Activated CD8-positive, alpha-beta memory T cell treated with anti-CD3 and anti-CD28 coated beads for 1 hour (primary cell): ENCODE results near the gene CD276.

Experiments
- DNase-seq, 2 donors: peaks; one replicate each; pipeline ENCODE4 v3.0.0-alpha.2; 2020; ENCODE audit warnings: low read depth in 1 of 2; ENCODE audit errors: extremely low read depth in 1 of 2

Gene CD276

DNA sequence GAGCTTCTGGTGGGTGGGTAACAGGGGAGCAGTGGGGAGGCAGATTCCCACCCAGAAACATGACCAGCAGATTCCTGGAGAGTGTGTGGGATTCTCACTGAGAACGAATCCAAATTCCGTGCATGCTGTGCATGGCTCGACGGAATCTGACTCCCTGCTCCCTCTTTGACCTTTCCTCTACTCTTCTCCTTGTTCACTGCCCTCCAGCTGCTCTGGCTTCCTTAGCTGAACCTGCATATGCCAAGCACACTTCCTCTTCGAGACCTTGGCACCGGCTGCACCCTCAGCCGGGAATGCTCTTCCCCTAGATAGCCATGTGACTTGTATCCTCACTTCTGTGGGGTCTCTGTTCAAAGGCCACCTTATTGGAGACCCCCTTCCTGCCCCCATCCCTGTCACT lies 62.7 kb downstream of the CD276 start:
- DNase-seq, result no peak

DNA sequence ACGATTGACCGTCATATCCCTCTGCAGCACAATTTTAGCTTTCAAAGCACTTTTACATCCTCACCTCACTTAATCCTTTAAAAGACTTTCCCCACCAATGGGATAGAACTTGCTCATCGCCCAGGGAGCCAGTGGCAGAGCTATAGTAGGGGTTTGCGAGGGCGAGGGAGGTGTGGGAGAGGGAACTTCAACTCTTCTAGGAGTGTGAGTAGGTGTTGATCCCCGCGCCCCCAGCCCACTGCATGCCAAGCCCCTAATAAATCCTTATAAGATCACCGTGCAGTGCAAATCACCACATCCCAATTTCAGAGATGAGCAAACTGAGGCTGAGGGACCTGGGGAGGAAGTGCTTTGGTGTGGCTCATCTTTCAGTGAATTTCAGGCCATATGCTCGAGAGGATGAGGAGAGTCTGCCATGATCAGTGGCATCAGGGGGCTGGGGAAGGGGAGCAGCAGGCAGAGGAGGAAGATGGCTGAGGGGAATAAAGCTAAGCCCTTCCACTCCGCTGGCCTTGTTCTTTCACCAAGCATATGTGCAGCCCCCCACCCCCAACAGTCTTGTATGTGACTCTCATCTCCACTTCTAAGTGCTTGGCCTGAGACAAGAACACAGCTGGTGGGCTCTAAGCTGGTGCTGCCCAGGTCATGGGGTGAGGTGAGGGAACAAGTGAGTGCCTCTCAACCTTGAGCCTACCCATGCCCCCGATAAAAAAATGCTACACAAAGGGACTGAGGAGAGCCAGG lies 63.8 kb downstream of the CD276 start:
- no peak for DNase-seq

DNA sequence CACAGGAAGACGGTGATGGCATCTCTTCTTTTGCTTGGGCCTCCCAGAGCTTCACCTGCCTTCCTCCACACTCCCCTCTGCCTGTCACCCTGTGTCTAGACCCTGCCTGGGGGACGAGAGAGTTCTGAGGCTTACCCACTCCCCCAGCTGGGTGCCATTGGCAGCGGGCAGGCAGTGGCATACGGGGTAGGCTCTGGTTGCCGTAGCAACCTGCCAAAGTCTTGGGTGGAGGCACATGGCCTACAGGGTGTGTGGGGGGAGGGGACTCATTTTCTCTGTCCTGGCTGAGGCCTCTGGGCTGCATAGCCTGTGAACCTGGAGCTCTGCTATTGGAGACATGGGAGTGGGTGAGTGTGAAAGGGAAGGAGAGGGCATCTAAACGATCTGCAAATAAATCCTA lies 64.5 kb downstream of the CD276 start:
- no peak for DNase-seq

DNA sequence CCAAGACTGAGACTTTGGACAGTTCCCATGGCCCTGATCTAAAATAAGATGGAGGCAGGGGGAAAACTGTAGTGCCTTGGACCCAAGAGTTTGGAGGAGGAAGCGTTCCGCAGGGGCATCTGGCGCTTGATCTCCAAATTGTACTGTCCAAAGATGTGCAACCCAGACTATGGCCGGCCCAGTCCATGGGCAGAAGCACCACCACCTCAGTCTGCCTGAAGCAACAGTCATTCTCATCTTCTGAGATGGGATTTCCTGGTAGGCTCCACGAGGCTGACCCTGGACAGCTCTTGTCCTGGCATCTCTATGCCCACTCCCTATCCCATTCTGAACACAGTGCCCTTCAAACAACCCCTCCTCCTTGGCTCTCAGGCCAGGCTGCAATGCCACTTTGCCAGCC lies 65.3 kb downstream of the CD276 start:
- no peak for DNase-seq

DNA sequence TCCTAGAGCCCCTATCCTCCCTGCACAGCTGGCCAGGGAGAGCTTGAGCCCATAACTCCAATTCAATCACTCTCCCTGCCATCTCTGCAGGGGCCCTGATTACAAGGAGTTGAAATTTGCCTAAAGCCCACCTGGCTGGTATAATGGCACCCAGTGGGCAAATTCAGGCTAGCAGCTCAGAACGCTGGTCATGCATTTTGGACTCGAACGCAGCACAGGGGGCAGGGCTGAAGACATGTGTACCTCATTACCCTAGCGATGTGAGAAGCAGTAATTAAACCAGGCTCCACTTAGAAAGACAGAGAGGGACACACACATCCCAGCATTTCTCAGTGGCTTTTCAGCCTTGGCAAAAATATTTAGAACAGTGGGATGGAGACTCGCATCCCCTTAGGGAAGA lies 65.8 kb downstream of the CD276 start:
- DNase-seq, result no peak

DNA sequence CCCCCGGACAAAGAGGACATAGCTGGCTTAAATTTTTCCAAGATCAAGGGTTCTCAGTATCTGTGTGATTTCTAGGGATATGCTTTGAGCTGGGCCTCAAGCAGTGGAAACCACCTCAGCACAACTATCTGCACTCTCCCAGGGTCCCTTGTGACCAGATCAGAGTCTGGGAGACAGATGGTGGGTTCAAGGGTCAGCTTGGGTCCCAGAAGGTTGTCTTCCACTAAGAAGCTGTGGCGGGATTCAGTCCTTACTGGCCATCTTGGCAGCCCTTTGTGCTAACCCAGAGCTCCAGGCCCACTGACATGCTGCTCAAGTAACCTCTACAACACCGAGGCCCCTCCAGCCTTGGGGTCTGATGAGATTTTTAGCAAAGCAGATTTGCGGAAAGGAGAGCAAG lies 66.3 kb downstream of the CD276 start:
- DNase-seq, result no peak

DNA sequence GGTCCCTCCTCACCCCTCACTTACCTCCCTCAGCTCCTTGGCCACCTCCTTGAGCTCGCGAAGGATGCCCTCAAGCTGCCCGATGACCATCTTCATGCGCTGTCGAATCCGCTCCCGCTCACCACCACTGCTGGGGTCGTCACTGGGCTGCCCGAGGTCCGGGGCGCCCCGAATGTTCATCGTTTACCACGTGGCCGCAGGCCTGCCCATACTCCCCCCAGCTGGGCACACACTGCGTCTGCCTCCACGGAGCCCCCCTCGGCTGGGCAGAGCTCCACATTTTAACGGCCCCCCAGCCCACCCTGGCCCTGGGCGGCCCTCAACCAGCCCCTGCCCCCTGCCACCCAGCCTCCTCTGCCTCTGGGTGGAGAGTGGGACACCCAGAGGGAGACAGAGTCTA lies 66.8 kb downstream of the CD276 start:
- DNase-seq, result no peak

DNA sequence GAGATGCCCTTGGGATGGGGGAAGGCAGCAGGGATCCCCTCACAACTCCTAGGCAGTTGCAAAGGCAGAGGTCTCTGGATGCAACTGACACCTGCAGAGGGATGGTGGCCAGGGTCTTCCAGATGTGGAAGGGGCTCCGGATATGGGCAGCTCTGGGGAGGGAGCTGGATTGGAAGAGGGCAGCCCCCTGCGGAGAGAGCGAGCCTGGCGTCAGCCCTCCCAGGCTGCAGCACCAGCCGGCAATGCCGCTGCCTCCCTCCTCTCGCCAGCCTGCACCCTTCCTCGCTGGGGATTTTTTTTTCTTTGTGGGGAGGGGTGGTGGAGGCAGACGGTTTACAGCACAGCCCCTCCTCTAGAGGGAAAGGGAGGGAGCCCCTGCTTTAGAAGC lies 67.3 kb downstream of the CD276 start:
- DNase-seq, result no peak

DNA sequence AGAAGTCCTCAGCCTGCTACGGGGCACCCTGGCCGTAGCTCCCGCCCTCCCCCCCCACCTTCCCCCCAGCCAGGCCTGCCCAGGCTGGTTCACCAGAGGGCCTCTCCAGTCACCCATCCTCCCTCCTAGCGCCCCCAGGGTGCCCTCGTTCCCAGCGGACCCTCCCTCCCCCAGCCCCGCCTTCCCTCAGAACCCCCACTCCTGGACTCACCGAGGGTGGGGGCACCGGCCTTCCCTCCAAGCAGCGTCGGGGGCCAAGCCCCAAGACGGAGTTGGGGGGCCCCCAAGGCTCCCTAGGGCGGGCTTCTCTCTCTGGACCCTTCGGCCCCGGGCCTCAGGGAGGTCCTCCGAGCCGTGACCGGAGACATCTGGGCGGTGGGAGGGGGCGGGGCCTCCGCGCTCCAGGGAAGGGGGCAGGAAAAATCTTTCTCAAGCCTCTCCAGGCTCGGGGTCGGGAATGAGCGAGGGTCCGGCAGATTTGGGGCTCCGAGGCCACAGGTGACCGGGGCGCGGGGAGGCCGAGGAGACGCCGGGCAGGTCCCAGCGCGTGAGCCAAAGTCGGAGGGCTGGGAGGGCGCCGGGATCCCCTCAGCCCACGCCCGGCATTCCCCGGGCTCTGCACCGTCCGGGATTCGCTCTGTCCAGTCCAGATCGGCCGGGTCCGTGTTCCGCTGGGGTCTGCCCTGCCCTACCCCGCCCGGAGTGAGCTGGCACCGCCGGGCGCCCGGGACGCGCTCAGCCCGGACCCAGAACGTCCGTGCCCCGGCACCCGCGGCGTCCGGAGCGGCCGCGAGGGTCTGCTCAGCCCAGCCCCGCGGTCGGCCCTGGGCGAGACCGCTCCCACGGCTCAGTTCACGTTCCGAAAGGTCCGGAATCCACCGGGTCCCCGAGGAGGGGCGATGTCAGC lies 68.0 kb downstream of the CD276 start:
- DNase-seq, result no peak

DNA sequence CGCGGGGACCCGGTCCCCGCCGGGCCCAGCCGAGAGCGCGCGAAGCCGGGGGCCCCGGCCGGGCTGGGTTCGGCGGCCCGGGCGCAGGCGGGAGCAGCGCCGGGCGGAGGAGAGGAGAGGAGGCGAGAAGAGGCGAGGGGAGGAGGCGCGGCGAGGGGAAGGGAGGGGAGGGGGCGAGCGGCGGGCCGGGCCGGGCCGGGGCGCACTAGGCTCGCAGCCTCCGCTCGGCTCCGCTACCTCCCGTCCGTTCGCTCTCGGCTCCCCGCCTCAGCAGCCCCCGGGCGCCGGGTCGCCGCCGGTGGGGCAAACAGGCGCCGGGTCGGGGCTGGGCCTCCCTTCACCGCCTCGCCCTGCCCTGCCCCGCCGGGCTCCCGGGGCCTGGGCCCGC lies 68.6 kb downstream of the CD276 start:
- no peak for DNase-seq

DNA sequence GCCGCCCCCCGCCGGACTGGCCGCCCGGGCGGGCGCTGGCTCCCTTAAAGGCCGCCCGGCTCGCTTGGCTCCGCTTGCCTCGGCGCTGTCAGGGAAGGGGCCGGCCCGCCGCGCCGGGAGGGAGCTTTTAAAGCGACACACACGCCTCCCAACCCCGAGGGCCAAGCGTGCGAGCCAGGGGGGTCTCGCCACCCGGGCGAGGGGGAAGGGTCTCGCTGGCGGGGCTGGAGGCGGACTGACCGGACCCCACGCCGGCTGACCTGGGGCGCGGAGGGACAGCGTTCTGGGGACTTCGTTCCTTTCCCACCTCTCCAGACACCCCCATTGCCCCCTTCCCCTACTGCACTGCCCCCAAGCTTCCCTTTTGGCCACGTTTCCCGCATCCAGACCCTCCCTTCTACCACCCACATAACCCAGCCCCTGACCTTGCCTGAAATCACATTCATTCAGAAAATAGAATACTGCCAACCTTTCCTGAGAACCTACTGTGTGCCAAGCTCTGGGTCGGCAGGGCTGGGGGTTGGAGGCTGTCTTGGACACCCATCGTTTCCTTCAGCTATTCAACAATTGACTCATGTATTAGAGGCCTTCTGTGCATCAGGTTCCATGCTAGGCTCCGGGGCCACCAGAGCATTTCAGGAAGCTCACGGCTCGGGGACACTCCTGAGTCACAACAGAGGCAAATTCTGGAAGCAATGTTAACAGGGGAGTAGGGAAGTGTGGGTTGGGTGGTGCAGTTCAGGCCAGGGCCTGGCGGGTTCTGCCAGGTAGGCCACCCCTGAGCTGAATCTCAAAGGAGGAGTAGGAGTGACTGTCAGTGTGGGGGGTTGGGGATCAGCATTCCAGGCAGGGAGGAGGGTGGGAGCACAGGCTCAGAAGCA lies 69.3 kb downstream of the CD276 start, which contains the start of gene INSYN1:
INSYN1 (minus strand) TSS at position 102 of the 881 bp plus-strand sequence. CDS start 2,221 bp downstream, outside the sequence.
- no peak for DNase-seq

DNA sequence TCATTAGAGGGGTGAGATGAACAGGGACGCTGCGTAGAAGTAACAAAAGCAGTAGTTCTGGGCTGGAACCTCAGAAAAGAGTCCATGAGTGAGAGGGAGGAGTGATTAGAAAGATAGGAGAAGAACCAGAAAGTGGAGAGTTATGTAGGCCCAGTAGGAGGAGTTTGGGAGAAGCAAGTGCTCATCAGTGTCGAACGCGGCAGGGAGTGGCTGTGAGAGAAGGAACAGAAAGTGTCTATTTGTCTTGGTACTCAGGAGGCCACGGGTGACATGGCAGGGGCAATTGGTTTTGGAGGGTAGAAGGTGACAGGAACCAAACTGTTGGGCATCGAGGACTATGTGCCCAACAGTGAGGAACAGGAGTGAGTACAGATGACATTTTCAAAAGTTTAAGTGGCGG lies 70.3 kb downstream of the CD276 start:
- no peak for DNase-seq

DNA sequence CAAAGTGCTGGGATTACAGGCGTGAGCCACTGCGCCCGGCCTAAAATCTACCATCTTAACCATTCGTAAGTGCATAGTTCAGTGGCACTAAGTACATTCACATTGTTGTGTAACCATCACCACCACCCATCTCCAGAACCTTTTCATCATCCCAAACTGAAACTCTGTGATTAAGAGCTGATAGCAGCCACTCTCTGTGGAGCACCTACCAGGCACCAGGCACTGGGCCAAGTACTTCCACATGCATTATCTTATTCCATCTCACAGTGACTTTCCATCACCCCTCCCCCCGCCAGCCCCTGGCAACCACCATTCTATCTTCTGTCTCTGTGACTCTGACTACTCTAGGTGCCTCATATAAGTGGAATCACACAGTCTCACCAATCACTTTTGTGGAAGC lies 71.3 kb downstream of the CD276 start:
- DNase-seq, result no peak

DNA sequence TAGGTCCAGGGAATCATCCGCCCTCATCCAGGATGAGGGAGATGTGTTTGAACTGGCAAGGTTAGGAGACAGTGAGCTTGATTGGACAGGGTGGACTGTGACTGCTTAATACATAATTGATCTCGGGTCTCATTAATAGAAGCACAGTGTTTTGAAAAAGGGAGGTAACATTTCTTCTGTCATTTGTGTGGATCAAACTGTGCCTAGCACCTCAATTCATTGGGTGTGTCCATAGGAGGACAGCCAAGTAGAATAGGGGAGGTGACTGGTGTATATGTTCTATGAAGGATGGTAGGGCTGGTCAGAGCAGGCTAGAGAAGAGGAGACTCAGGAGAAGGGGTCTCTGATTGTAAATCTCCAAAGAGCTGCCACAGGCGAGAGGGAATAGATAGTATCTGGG lies 71.8 kb downstream of the CD276 start:
- DNase-seq, result no peak

DNA sequence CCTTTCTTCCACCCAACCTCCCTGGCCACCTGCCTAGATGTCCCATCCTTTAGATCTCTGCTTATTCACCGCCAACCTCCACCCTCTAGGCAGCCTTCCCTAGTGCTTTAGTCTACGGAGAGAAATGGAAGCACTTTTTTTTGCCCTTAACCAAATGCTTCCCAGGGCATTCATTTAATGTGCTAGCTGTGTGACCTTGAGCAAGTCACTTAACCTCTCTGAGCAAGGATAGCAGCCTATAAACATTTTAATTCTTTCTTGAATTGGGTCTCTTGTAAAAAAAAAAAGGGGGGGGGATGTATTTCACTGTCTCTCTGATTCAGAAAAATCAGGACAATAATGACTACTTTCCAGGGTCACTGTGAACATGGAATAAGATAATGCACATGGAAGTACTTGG lies 72.2 kb downstream of the CD276 start:
- no peak for DNase-seq

DNA sequence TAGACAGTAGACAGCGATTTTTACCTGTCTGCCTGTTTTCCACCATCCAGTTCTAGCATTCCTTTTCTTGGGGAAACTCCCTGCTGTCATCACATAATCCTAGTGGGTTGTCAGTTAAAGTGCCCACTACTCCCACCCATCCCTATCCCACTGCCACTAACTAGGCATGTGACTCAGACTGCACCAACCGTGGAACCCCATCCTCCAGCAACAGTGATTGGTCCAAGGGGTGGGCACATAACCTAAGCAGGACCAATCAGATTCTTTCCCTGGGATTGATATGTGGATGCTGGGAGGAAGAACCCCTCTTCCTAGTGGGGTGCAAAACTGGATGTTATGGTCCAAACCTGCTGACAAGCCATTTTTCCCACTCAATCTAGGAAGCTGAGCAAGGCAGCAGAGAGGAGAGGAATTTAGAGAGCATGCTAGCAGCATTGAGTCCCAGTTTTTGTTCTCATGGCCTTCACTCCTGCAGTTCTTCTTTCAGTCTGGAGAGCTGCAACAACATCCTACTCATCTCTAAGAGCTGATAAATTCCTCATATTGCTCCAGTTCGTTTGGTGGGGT lies 72.8 kb downstream of the CD276 start:
- no peak for DNase-seq

DNA sequence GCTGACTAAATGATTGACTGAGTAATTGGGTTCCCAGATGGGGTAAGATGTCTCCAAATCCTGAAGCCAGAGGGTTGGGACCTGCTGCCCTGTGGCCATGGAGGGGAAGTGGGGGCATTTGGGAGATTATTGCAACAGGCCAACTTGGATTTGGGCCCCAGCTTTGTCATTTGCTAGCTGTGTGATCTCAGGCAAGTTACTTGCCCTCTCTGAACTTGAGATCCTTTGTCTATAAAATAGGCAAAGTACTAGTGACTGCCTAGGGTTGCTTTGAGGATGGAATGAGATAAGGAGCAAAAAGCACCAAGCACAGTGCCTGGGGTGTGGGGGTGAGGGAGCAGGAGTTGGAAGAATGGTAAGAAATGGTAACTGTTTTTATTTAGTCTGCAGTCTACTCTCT lies 73.4 kb downstream of the CD276 start:
- DNase-seq, result no peak

DNA sequence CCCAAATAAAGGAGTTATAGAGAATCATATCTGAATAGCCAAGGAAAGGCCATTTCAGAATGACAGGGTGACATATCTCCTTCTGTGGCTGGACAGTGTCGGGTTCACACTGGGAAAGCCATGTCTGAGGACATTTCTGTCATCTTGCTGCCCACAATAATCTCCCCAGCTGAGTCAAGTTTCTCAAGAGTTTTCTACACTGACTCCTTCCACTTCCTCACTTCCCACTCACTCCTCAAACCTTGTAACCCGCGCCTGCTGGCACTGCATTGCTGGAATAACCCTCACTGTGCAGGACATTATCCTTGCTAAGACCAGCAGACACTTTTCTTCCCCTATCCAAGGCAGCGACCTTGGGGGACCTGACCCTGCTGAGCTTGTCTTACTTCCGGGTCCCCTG lies 74.3 kb downstream of the CD276 start:
- no peak for DNase-seq

DNA sequence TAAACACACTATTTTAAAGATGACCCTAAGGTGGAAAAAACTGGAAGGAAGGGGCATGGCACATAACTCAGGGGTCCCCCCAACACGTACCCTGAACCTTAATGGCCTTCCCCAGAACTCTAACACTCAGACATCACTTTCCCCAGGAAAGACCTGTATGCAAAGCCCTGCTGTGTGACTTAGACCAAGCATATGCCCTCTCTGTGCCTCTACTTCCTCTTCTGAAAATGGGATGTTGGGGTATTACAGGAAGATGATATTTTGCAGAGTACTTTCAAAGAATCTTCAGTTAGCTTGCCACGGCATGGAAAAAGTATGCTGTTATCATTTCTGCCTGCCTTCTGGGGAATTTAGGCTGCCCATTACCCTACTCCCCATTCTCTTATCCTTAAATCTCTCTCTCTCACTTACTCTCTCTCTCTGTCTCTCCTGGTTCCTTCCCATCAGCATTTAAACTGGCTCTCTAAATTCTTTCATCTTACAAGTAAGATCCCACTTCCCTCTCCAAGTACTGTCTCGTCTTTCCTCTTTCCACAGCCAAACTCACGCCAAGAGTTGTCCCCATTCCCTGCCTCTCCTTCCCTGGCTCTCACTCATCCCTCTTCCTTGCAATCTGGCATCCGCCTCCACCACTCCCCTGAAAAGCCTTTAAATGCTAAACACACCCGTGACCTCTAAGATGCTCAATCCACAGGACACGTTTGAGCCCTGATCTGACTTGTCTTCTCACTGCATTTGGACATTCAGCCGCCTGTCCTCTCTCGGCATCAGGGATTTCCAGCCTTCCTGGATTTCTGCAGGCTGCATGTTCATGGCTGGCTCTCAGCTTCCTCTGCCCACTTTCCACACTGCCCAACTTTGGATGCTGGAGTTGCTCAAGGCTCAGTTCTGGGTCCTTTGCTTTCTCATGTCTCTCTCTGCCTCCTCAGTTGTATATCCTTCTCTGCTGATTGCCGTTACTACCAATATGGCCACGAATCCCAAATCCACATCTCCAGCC lies 76.4 kb downstream of the CD276 start:
- DNase-seq, result no peak

DNA sequence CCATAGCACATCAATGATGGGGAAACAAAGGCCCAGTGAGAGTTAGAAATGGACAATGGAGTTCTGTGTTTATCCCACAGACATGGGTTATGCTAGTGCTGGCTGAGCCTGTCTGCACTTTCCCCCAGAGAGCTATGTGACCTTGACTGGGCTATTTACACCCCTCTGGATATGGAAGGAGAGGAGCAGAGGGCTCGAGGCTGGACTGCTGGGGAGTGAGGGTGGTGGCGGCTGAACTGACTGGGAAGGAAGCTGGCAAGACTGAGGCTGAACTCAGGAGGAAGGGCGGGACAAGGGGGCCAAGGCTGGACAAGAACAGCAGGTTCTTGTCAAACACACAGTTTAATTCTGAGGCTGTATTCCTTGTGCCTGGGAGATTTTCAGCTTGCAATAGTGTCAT lies 79.7 kb downstream of the CD276 start:
- DNase-seq, result no peak
